Measurements from ENCODE around the gene BLOC1S1.

BLOC1S1 gene

GRCh38 chr12:55715833-55716581 lies at the start of gene BLOC1S1:
TSS of gene BLOC1S1 (plus strand) at chr12:55716046. CDS start at chr12:55716052, 6 bp downstream.
- peak within 1 kb of the TSS; percentile 85 for H3K27ac ChIP-seq (ENCODE audit: poor library complexity, severe bottlenecking)
- DNase-seq (ENCODE audit: low spot score) (peak; percentile 96), ATAC-seq (ENCODE audit: low read depth) (peak; percentile 70)
- no peak for TF ChIP-seq CTCF (IDR thresholded peaks at IDR 0.05; ENCODE audit: poor library complexity, severe bottlenecking)
- H3K4me3 ChIP-seq (ENCODE audit: severe bottlenecking) = peak within 1 kb of the TSS; percentile 59
- no peaks in the 10 kb centered on the region for H3K9me3 ChIP-seq (ENCODE audit: severe bottlenecking)
- no peaks in the 10 kb centered on the region for H3K27me3 ChIP-seq (ENCODE audit: insufficient read depth, poor library complexity, severe bottlenecking)
- H3K4me1 ChIP-seq (ENCODE audit: insufficient read depth, poor library complexity, severe bottlenecking) = peaks cover 25% of the 10 kb centered on the region
- H3K36me3 ChIP-seq (ENCODE audit: low read depth) = no peaks in the 10 kb centered on the region

- no peak for ATAC-seq (ENCODE audit: low read depth)
- TF ChIP-seq CTCF (IDR thresholded peaks at IDR 0.05; ENCODE audit: poor library complexity, severe bottlenecking) = no peak
- no peak for DNase-seq (ENCODE audit: low spot score)
- Histone ChIP-seq H3K27me3 (ENCODE audit: insufficient read depth, poor library complexity, severe bottlenecking) (no peaks in the 10 kb centered on the region), H3K9me3 (ENCODE audit: severe bottlenecking) (no peaks in the 10 kb centered on the region), H3K4me3 (ENCODE audit: severe bottlenecking) (no peak overlapping the region), H3K36me3 (ENCODE audit: low read depth) (no peaks in the 10 kb centered on the region), H3K27ac (ENCODE audit: poor library complexity, severe bottlenecking) (no peak overlapping the region), H3K4me1 (ENCODE audit: insufficient read depth, poor library complexity, severe bottlenecking) (no peaks in the 10 kb centered on the region)
Observed at GRCh38 chr12:55666508-55666907, 49.3 kb upstream of the BLOC1S1 start.

GRCh38 chr12:55670276-55670675 lies 45.6 kb upstream of the BLOC1S1 start:
- TF ChIP-seq CTCF (IDR thresholded peaks at IDR 0.05; ENCODE audit: poor library complexity, severe bottlenecking) = no peak
- ATAC-seq (ENCODE audit: low read depth) (no peak), DNase-seq (ENCODE audit: low spot score) (no peak)
- Histone ChIP-seq H3K9me3 (ENCODE audit: severe bottlenecking) (no peaks in the 10 kb centered on the region), H3K36me3 (ENCODE audit: low read depth) (no peaks in the 10 kb centered on the region), H3K4me3 (ENCODE audit: severe bottlenecking) (no peak overlapping the region), H3K4me1 (ENCODE audit: insufficient read depth, poor library complexity, severe bottlenecking) (no peaks in the 10 kb centered on the region), H3K27me3 (ENCODE audit: insufficient read depth, poor library complexity, severe bottlenecking) (no peaks in the 10 kb centered on the region), H3K27ac (ENCODE audit: poor library complexity, severe bottlenecking) (no peak overlapping the region)

- Histone ChIP-seq H3K4me3 (ENCODE audit: severe bottlenecking) (no peak overlapping the region), H3K9me3 (ENCODE audit: severe bottlenecking) (no peaks in the 10 kb centered on the region), H3K36me3 (ENCODE audit: low read depth) (no peaks in the 10 kb centered on the region), H3K27me3 (ENCODE audit: insufficient read depth, poor library complexity, severe bottlenecking) (no peaks in the 10 kb centered on the region), H3K27ac (ENCODE audit: poor library complexity, severe bottlenecking) (no peak overlapping the region), H3K4me1 (ENCODE audit: insufficient read depth, poor library complexity, severe bottlenecking) (no peaks in the 10 kb centered on the region)
- DNase-seq (ENCODE audit: low spot score) (no peak), ATAC-seq (ENCODE audit: low read depth) (no peak)
- TF ChIP-seq CTCF (IDR thresholded peaks at IDR 0.05; ENCODE audit: poor library complexity, severe bottlenecking) = no peak
Observed at GRCh38 chr12:55671746-55672145, 44.1 kb upstream of the BLOC1S1 start.

- no peaks in the 10 kb centered on the region for H3K9me3 ChIP-seq (ENCODE audit: severe bottlenecking)
- no peak for TF ChIP-seq CTCF (IDR thresholded peaks at IDR 0.05; ENCODE audit: poor library complexity, severe bottlenecking)
- H3K27me3 ChIP-seq (ENCODE audit: insufficient read depth, poor library complexity, severe bottlenecking) = no peaks in the 10 kb centered on the region
- no peaks in the 10 kb centered on the region for H3K36me3 ChIP-seq (ENCODE audit: low read depth)
- ATAC-seq (ENCODE audit: low read depth) (no peak), DNase-seq (ENCODE audit: low spot score) (no peak)
- H3K4me3 ChIP-seq (ENCODE audit: severe bottlenecking) = no peak overlapping the region
- no peaks in the 10 kb centered on the region for H3K4me1 ChIP-seq (ENCODE audit: insufficient read depth, poor library complexity, severe bottlenecking)
- H3K27ac ChIP-seq (ENCODE audit: poor library complexity, severe bottlenecking) = no peak overlapping the region
Observed at GRCh38 chr12:55673638-55674037, 42.2 kb upstream of the BLOC1S1 start.
